ENCODE measurements around the gene PGBD5. TPM values are rescaled to one million over a fixed set of nuclear protein-coding genes. Genes with fewer than 3 reads are reported as not detected.
A peak's percentile ranks its signal among the peaks of the same experiment; 100 is the strongest.

The PGBD5 gene
- total RNA-seq, 1 donor from 2014 or later: under 0.01 TPM

GRCh38 chr1:230282157-230282556, 144.0 kb downstream of the PGBD5 start:
- peak; percentile 47 to 56 for DNase-seq (ENCODE audit: low read depth in 2 of 2)

GRCh38 chr1:230281556-230281955, 144.6 kb downstream of the PGBD5 start:
- no peak for DNase-seq (ENCODE audit: low read depth in 2 of 2)

- DNase-seq (ENCODE audit: low read depth in 2 of 2): no peak
Observed at GRCh38 chr1:230280906-230281413, 145.2 kb downstream of the PGBD5 start.

- no peak for DNase-seq (ENCODE audit: low read depth in 2 of 2)
Observed at GRCh38 chr1:230280054-230280795, 145.9 kb downstream of the PGBD5 start.

- no peak for DNase-seq (ENCODE audit: low read depth in 2 of 2)
Observed at GRCh38 chr1:230279583-230279945, 146.6 kb downstream of the PGBD5 start.

GRCh38 chr1:230278871-230279582, 147.1 kb downstream of the PGBD5 start:
- no peak for DNase-seq (ENCODE audit: low read depth in 2 of 2)

- no peak for DNase-seq (ENCODE audit: low read depth in 2 of 2)
Observed at GRCh38 chr1:230278376-230278775, 147.8 kb downstream of the PGBD5 start.

- DNase-seq (ENCODE audit: low read depth in 2 of 2): no peak
Observed at GRCh38 chr1:230277201-230278025, 148.7 kb downstream of the PGBD5 start.

- DNase-seq (ENCODE audit: low read depth in 2 of 2): no peak
Observed at GRCh38 chr1:230276401-230276800, 149.7 kb downstream of the PGBD5 start.

- DNase-seq (ENCODE audit: low read depth in 2 of 2): peak; percentile 25 to 61
Observed at GRCh38 chr1:230274254-230274653, 151.9 kb downstream of the PGBD5 start.

GRCh38 chr1:230273141-230273710, 152.9 kb downstream of the PGBD5 start:
- no peak for DNase-seq (ENCODE audit: low read depth in 2 of 2)

GRCh38 chr1:230272557-230272956, 153.6 kb downstream of the PGBD5 start:
- DNase-seq (ENCODE audit: low read depth in 2 of 2): no peak

- no peak for DNase-seq (ENCODE audit: low read depth in 2 of 2)
Observed at GRCh38 chr1:230271300-230272035, 154.7 kb downstream of the PGBD5 start.

GRCh38 chr1:230270559-230271281, 155.4 kb downstream of the PGBD5 start:
- DNase-seq (ENCODE audit: low read depth in 2 of 2): peak; percentile 60 to 72

GRCh38 chr1:230270185-230270558, 156.0 kb downstream of the PGBD5 start:
- DNase-seq (ENCODE audit: low read depth in 2 of 2): no peak

GRCh38 chr1:230268371-230269170, 157.6 kb downstream of the PGBD5 start:
- peak; percentile 55 to 70 for DNase-seq (ENCODE audit: low read depth in 2 of 2)

- no peak for DNase-seq (ENCODE audit: low read depth in 2 of 2)
Observed at GRCh38 chr1:230267338-230268065, 158.6 kb downstream of the PGBD5 start.

GRCh38 chr1:230266456-230266855, 159.7 kb downstream of the PGBD5 start:
- no peak for DNase-seq (ENCODE audit: low read depth in 2 of 2)

Measured in dermis microvascular lymphatic vessel endothelial cell (primary cell).